HG03108 (cell line): ENCODE results near the gene PRICKLE3.
"Not testable (repeated sequence)": the region's sequence is repeated elsewhere in the genome, so short reads cannot be mapped to it uniquely, and the experiment has no call there.

Experiments
- ATAC-seq: cut with Tn5 transposase; IDR thresholded peaks from one replicate; pipeline ENCODE4 v1.9.1; 2021; ENCODE audit warnings: moderate library complexity; ENCODE audit not compliant: unreplicated experiment

PRICKLE3 gene

GRCh38 chrX:49183701-49184281, 2.4 kb downstream of the PRICKLE3 start:
- ATAC-seq, result no peak

GRCh38 chrX:49179358-49179757, 6.8 kb downstream of the PRICKLE3 start:
- ATAC-seq, result no peak

- no peak for ATAC-seq
These were observed 7.6 kb downstream of the PRICKLE3 start for GRCh38 chrX:49178537-49178936.

GRCh38 chrX:49177873-49178480, 8.2 kb downstream of the PRICKLE3 start:
- ATAC-seq, result no peak

GRCh38 chrX:49177338-49177833, 8.8 kb downstream of the PRICKLE3 start:
- no peak for ATAC-seq

- no peak for ATAC-seq
These were observed 9.5 kb downstream of the PRICKLE3 start for GRCh38 chrX:49176421-49177326.

- no peak for ATAC-seq
These were observed 10.5 kb downstream of the PRICKLE3 start for GRCh38 chrX:49175435-49176274.

- no peak for ATAC-seq
These were observed 11.4 kb downstream of the PRICKLE3 start for GRCh38 chrX:49174723-49175122.

- not testable (repeated sequence) for ATAC-seq
These were observed 12.6 kb downstream of the PRICKLE3 start for GRCh38 chrX:49173544-49173943.

GRCh38 chrX:49172280-49172780, 13.8 kb downstream of the PRICKLE3 start:
- peak; percentile 69 for ATAC-seq

GRCh38 chrX:49171752-49172279, 14.4 kb downstream of the PRICKLE3 start, which contains the start of gene PLP2:
Gene PLP2 (plus strand): TSS chrX:49171898. CDS start chrX:49172001, 103 bp downstream.
- peak; percentile 33 for ATAC-seq

GRCh38 chrX:49167740-49168108, 18.4 kb downstream of the PRICKLE3 start:
- ATAC-seq, result no peak

- ATAC-seq, result peak; percentile 23
These were observed 19.0 kb downstream of the PRICKLE3 start for GRCh38 chrX:49166914-49167739.

- peak; percentile 36 for ATAC-seq
These were observed 20.0 kb downstream of the PRICKLE3 start for GRCh38 chrX:49165901-49166881.

- ATAC-seq, result no peak
These were observed 21.4 kb downstream of the PRICKLE3 start for GRCh38 chrX:49164589-49165360.

- ATAC-seq, result peak; percentile 35
These were observed 22.4 kb downstream of the PRICKLE3 start for GRCh38 chrX:49163555-49164419.
